Neural cell (in vitro differentiated cells): ENCODE data around the gene ZFR.

Experiments used
- CTCF ChIP-seq: fragments of 450-650 bp; IDR thresholded peaks from 2 replicates; pipeline ENCODE4 v1.5.1; 2014; ENCODE audit warnings: antibody characterized with exemption, mild to moderate bottlenecking, moderate library complexity; ENCODE audit not compliant: poor library complexity, severe bottlenecking
- EP300 ChIP-seq: fragments of 450-650 bp; conservative IDR thresholded peaks from 2 replicates; pipeline ENCODE4 v1.6.1; 2014; ENCODE audit warnings: antibody characterized with exemption, mild to moderate bottlenecking, moderate library complexity; ENCODE audit not compliant: poor library complexity, severe bottlenecking
- EZH2 ChIP-seq: fragments of 200-600, 300-800 bp; shearing (Covaris generic), sonication (generic); IDR thresholded peaks from 2 replicates; pipeline ENCODE4 v1.6.1; 2014; ENCODE audit warnings: antibody characterized with exemption, low read length, borderline replicate concordance, mild to moderate bottlenecking; ENCODE audit not compliant: insufficient read depth, poor library complexity, severe bottlenecking
- MXI1 ChIP-seq: fragments of 450-650 bp; conservative IDR thresholded peaks from 2 replicates; pipeline ENCODE4 v1.6.1; 2014; ENCODE audit warnings: antibody characterized with exemption, mild to moderate bottlenecking; ENCODE audit not compliant: poor library complexity, severe bottlenecking
- POLR2AphosphoS5 ChIP-seq: IDR thresholded peaks from 2 replicates; pipeline ENCODE4 v1.6.1; 2012
- RAD21 ChIP-seq: fragments of 450-650 bp; conservative IDR thresholded peaks from 2 replicates; pipeline ENCODE4 v1.6.1; 2014; ENCODE audit warnings: antibody characterized with exemption, mild to moderate bottlenecking, moderate library complexity
- REST ChIP-seq: IDR thresholded peaks from 2 replicates; pipeline ENCODE4 v1.6.1; 2012; ENCODE audit warnings: borderline replicate concordance

- TF ChIP-seq POLR2AphosphoS5 (no peak), CTCF (no peak), EZH2 (no peak), MXI1 (no peak), EP300 (no peak), REST (no peak), RAD21 (no peak)
Observed at GRCh38 chr5:32403760-32404159, 40.8 kb downstream of the ZFR start.
